ENCODE data around the gene CDH4.
"Not testable (repeated sequence)": the region's sequence is repeated elsewhere in the genome, so short reads cannot be mapped to it uniquely, and the experiment has no call there.

CDH4 gene

DNA sequence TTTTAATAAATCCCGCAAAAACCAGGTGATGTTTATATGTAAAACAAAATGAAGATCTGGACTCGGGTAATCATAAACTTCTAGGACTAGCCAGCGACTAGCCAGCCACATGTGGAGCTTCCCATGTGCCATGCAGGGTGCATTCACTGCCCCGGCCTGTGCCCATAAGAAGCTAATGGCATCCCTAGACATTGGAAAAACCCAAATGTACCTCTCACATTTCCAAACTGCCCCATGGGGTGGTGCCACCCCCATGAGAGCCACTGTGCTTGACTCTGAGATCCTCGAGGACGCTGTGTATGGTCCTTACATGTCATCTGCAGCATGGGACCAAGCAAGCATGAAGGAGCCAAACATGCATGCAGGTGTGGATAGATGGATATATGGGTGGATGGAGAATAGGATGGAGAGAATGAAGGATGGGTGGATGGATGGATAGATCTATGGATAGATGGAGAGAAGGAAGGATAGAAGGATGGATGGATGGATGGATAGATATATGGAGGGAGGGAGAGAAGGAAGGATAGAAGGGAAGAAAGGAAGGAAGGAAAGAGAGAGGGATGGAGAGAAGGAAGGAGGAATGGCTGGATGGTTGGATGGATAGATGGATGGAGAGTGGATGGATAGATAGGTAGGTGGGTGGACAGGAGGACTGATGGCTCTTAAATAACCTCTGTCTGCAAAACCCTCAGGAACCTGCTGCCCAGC, 203.6 kb downstream of the CDH4 start:
- DNase-seq (ENCODE audit: low read depth, low spot score): no peak

DNA sequence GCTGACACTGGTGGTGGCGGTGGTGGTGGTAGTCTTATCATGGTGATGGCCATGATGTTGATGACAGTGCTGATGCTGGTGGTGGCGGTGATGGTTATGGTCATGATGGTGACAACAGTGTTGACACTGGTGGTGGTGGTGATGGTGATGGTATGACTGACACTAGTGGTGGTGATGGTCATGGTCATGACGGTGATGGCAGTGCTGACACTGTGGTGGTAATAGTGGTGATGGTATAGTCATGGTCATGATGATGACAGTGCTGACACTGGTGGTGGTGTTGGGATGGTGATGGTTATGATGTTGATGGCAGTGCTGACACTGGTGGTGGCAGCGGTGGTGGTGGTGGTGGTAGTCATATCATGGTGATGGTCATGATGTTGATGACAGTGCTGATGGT, 205.7 kb downstream of the CDH4 start:
- no peak for DNase-seq (ENCODE audit: low read depth, low spot score)

DNA sequence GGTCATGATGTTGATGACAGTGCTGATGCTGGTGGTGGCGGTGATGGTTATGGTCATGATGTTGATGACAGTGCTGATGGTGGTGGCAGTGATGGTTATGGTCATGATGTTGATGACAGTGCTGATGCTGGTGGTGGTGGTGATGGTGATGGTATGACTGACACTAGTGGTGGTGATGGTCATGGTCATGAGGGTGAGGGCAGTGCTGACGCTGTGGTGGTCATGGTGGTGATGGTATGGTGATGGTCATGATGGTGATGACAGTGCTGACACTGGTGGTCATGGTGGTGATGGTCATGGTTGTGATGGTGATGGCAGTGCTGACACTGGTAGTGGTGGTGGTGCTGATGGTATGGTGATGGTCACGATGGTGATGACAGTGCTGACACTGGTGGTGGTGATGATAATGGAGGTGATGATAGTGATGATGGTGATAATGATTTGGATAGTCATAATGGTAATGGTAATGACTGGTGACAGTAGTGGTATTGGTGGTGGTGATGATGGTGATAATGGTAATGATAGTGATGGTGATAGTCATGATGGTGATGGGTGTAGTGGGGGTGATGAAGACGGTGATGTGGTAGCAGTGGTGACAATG, 206.2 kb downstream of the CDH4 start:
- DNase-seq (ENCODE audit: low read depth, low spot score): no peak

DNA sequence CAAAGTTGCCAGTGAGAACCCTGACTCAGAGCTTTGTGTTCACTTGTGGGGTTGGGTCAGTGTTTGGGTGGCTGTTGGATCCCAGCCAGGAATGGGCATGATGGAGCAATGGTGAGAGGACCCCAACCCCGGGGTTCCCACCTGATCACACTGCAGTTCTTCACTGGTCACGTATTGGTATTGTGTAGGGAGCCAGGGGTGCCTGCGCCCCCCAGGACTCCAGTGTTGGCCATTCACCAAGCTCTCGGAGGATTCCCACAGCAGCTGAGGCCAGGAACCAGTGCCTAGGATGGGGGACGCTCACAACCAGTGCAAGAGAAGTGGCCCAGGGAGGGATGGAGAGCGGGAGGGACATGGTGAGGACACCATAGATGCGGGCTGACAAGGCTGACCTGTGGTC, 207.2 kb downstream of the CDH4 start:
- DNase-seq (ENCODE audit: low read depth, low spot score): no peak

DNA sequence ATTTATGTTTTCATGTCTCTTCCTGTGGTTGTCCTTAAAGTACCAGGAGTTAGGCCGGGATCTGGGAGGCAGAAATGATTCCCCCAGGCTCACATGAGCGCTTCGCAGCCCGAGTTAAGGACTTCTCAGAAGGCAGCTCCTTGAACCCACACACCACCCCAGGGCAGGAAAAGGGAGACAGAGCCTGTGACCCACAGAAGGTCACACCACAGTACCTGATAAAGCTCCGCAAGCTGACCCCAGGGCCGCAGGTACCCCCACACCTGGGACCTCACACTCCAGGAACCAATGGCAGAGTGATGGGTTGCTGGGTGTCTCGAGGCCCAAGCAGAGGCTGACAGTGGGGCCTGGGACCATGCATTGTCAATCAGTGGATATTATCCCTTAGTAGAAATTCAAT, 207.6 kb downstream of the CDH4 start:
- no peak for DNase-seq (ENCODE audit: low read depth, low spot score)

DNA sequence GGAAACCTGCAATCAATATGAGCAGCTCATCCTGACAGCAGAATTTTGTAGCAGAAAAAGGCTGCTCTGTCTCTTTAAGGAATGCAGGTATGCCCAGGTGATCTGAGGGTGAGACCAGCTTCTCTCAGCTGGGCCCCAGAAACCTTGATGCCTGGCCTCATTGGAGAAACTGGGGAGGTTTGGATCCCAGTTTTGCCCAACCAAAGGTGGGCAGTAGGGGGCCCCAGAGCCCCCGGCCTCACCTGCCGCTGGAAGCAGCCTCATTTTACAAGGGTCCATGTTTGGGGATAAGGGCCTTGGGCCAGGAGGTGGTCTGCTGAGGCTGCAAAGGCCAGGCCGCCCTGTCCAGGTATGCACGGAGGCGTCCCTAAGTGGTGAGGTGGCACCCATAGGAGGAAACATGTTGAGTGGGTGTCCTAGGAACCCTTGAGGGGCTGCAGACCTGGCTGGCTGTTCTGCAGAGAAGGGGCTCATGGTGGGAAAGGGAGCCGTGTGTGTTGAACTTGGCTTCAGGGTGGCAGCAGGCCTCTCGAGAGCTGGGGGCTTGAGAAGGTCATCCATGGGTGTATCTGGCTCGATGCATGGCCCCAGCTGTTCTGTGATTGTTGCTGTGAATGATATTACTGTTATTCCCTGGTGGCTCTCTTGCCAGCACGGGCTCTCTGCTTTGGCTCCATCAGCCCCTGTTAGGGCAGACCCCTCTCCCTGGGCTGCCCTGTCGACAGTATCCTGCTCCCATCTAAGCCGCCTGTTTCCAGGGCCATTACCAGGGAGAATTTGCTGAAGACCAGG, 208.4 kb downstream of the CDH4 start:
- no peak for DNase-seq (ENCODE audit: low read depth, low spot score)

DNA sequence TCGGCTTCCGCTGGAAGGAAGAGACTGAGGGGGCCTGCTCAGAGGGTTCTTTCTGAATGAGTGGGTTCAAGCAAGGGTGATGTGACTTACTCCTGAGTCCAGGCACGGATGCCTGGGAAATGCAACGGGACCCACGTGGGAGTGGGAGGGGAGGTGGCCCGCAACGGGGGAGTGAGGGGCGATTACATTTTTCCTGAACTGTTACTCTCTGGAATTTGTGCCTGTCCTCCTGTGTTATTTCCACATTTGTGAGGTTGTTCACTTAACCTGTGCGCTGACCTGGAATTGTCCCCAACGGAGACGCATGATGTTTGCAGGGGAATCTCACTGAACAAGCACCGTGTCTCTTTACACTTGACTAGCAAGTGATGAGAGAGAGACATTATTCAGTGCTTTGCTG, 209.4 kb downstream of the CDH4 start:
- DNase-seq (ENCODE audit: low read depth, low spot score): no peak

DNA sequence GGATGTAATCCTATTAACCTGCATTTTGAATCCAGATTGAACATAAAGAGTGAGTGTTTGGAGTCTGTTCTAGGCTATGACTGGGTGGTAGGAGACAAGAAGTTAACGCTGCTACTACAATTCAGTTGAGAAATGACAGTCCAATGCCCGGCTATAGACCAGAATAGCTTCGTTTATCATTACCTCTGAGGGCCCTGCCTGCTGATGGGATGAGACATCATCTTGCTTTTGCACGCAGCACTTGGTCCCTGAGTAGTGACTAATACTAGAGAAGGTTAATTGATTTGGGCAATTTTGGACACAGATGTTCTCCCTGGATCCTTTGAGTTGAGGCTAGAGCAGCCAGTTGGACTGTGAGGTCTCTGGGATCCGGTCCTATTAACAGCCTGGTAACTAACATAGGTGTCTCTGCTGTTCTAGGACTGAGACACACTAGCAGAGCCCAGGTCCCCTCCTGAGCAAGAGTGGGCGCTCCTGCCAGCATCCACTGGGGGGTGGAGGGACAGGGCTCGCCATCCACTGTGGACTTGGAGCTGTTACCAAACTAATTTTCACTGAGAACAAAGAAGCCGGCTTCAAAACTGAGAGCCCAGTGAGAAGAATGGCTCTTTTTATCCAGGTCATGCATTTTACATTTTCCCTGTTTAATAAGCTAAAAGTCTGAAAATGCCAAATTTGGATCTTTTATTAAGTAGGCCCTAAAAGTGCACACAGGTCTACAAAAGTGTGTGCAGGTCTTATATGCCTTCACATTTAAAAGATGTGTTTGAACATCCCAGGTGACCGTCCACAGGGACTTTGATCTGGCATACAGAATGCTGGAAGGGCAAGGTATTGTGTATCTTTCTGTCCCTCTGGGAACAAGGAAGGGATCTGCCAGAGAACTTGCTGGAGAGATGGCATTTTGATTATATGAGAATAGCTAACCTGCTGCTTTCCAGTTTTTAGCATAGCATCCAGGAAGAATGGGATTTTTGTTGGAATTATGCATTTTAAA, 212.5 kb downstream of the CDH4 start:
- DNase-seq (ENCODE audit: low read depth, low spot score): no peak

DNA sequence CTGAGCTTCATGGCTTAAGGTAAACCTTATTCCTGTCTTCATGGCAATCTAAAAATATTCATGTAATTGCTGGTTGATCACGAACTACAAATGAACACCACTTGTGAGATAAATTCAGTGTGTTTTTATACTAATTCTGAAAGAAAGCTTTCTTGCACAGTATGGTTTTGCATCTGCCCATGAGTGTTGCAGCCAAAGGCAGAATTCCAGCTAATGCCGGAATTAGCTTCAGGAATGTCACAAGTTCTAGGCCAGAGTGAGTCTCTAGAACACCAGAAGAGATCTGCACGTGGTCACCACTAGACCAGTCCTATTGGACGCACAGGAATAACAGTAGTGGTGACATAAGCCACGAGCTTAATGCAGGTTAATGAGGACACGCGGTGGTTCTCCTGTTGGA, 223.7 kb downstream of the CDH4 start:
- DNase-seq (ENCODE audit: low read depth, low spot score): no peak

DNA sequence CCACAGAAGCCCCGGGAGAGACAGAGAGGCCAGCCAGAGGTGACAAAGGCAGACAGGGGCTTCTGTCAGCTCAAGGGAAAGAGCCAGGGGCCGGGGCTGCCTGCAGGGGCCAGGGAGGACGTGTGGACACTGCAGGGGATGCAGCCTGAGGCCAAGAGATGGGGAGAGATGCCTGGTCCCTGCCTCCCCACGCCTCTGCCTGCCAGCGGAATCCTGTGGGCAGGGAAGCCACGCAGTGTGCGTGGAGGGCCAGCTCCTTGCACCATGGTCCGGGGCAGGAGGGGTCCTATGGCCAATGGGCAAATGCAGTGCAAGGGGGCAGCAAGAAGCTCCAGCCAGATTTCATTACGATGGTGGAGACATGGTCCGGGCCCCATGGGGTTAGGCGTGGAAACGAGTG, 224.9 kb downstream of the CDH4 start:
- DNase-seq (ENCODE audit: low read depth, low spot score): no peak

DNA sequence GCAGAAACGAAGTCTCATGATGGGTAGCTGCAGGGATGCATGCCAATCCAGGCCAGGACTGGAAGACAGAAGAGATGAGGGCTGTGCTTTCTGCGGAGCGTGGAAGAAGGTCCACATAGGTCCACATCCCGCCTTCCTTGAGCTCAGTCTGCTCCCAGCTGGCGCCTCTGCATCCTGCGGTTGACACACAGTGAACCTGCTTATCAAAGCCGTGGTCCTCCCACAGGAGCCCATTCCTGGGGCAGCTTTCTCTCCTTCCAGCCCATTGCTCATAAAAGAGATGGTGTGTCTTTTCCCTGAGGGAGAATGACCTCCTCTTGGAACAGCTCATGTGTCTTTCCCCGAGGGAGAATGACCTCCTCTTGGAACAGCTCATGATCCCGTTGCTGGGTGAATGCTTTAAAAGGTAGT, 225.4 kb downstream of the CDH4 start:
- no peak for DNase-seq (ENCODE audit: low read depth, low spot score)

DNA sequence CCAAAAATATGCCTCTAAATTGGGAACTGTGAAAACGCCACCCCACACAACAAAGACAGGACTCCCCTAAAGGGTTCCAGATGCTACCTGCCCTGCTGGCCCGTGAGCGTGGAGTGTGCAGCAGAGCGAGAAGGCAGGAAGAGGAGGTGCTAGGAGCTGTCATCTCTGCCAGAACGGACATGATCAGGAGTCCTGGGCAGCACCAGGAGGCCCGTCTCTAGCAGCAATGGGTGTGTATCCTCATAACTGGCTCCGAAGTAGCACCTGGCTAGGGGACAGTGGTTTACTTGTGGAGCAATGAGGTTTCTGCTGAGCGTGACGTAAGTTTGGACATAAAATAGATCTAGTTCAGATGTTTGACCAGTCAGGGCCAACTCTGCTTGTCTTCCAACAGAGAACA, 226.0 kb downstream of the CDH4 start:
- DNase-seq (ENCODE audit: low read depth, low spot score): no peak

DNA sequence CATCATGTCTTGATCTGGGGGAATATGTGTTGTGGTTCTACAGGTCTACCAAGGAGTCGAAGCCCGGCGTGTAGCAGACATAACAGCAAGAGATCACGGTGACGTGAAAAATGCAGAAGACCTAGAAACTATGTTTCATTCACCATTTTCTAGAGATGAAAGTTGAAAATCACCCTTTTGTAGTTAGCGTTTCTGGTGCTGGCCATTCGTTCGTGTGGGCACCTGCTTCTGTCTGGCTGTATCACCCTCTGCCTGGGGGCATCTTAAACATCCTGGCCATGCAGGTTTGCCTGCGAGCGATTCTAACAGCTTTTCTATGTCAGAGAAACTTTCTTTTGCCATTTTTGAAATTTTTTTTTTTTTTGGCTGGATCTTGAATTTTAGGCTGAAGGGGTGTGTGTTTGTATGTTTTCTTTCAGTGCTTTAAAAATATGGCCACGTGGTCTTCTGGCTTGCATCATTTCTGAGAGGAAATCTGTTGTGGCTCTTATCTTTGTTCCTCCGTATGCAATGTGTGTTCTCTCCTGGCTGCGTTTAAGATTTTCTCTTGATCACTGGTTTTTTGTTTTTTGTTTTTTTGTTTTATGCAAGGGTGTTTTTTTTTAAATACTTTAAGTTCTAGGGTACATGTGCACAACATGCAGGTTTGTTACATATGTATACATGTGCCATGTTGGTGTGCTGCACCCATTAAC, 226.7 kb downstream of the CDH4 start:
- no peak for DNase-seq (ENCODE audit: low read depth, low spot score)

DNA sequence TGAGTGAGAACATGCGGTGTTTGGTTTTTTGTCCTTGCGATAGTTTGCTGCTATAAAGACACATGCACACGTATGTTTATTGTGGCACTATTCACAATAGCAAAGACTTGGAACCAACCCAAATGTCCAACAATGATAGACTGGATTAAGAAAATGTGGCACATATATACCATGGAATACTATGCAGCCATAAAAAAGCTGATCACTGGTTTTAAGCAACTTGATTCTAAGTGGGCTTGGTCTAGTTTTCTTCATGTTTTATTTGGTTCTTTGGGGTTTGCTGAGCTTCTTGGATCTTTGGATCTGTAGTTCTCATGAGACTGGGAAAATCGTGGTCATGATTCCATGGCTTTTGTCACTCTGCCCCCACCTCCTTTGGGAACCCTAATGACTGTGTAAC, 227.4 kb downstream of the CDH4 start:
- not testable (repeated sequence) for DNase-seq (ENCODE audit: low read depth, low spot score)

DNA sequence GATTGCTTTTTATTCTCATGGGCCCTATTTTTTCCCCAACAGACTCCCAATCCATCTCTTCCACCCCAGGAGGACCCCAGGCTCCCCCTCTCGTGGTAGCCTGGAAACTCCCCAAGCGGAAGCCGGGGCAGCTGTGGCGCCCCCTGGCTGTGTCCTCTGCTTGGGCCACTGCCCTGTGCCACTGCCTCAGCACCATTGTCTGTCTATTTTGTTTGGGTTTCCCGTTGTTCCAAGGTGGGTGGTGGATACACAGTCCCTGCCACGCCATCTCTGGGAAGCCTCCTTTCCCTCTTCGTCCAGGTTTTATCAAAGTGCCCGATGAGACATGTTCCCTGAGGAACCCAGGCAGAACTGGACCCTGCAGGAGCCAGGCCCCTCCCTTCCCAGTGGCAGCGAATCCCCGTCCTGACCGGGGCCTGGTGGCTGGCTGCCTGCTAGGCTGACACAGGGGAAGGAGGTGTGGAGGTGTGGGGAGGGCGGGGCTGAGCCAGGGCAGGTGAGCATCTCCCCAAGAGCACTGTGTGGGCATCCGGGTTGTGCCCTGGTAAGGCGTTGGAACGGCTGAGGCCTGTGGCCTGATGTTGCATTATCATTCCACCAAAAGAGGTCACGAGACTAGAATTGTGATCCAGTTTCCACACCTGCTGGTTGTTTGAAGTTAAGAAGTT, 228.2 kb downstream of the CDH4 start:
- no peak for DNase-seq (ENCODE audit: low read depth, low spot score)

DNA sequence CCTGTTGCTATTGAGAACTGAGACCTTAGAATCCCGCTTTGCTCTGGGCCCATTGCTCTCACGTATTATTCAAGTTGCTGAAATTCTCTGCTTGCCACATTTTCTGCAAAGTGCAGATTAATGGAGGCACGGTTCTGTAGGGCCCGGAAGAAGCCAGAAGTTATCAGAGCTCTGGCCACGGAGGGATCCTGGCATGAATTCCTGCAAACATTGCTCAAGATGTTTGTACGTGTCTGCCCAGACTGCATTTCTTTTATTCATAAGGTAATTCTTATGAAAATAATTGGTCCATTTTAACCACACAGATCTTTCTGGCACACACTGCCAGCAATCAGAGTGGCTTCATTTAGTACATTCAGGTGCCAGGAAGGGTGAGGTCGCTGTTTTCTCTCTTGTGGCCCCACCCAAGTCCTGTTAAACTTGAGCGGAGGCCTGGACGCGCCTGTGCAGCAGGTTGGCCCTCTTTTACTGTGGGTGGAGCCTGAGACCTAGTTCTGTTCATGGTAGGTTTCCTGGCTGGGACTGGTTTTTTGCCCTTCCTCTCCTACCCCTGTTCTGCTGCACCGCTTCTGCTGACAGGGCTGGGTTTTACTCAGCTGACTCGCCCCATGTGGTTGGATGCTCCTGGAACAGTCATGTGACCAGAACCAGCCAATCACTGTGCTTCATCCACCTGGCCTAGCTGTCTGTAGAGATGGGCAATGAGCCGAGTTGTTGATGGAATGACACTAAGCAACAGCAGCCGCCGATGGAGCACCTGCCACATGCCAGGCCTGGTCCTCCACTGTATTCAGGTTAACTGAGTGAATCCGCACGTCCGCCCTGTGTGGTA, 230.2 kb downstream of the CDH4 start:
- no peak for DNase-seq (ENCODE audit: low read depth, low spot score)

DNA sequence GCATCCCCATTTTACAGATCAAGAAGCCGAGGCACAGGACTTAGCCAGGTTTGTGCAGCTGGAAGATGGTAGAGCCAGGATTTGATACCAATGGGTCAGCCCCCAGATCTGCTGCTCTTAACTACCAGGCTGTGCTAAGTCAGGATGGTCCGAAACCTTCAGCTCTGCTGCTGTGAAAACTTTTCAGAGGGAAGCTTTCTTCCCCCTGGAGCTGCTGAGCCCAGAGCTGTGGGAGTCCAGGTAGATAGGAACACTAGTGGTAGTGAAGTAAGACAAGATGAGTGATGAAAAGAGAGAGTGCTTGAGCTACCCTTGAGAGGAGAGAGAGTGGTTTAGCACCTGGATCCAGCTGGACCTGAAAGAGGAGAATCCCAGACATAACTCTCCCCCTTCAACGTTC, 230.8 kb downstream of the CDH4 start:
- no peak for DNase-seq (ENCODE audit: low read depth, low spot score)

DNA sequence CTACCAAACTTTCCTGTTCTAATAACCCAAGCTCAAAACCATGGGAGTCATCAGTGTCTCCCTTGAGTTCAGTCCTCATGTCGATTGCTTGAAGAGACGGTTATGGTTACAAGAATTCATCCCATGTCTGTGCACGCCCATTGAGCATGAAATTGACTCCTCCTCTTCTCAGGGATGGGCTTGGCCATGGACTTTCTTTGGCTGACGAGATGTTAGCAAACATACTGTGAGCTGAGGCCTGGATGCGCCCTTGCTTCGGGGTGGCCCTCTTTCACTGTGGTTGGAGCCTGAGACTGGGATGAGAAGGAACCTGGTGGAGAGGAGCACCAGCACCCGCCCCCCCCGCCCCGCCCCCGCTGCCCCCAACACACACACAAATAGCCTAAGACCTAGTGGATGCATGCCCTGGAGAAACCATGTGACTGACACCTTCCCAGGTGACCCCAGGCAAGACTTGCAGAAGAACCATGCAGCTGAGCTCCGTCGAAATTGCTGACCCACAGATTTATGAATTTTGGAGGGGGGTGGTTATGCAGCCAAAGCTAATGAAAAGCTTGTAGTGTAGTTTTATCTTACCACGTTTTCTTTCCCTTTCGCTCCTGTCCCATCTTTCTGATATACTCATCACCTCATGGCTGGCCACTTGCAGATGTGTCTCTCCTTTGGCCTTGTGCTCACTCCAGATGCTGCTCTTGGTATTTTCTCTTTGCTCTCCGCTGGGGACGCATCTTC, 231.4 kb downstream of the CDH4 start:
- DNase-seq (ENCODE audit: low read depth, low spot score): no peak

DNA sequence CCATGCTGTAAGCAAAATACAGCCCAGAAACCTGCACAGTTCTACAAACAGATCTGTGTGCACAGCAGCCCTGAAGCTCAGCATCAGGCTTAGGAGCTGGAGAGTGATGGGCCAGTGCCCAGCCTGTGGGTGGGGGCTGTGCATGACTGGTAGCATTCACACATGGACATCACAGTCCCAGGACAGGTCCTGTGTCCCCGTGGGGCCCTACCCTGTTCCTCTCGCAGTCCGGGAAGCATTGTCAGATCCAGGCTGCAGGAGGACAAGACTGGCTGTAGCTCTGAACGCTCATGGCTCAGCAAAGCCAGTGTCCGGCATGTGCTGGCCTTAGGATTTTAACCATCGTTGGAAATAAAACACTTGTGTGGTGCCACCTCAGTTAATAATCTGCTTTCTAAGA, 234.1 kb downstream of the CDH4 start:
- DNase-seq (ENCODE audit: low read depth, low spot score): no peak
